Upper lobe of left lung (tissue), 6 donors: ENCODE data around the gene PARK7. TPM values are rescaled to one million over a fixed set of nuclear protein-coding genes. Genes with fewer than 3 reads are reported as not detected.
"Not testable (repeated sequence)": the region's sequence is repeated elsewhere in the genome, so short reads cannot be mapped to it uniquely, and the experiment has no call there.

ENCODE experiments used
- ATAC-seq, 2 donors: fragments of 200-7000 bp; cut with Tn5 transposase; one replicate each; pipeline ENCODE4 v1.9.1; 2022; ENCODE audit warnings: mild to moderate bottlenecking in 2 of 2, moderate library complexity in 2 of 2; ENCODE audit not compliant: low FRiP score in 2 of 2
- DNase-seq, 2 donors: peaks; one replicate each; pipeline ENCODE4 v3.0.0-alpha.2; 2019 to 2020
- H3K27ac ChIP-seq, 4 donors: fragments of 200-600 bp; sonication (generic); one replicate each; pipeline ENCODE4 v1.5.1; 2016 to 2019
- H3K27me3 ChIP-seq, 4 donors: fragments of 200-600 bp; sonication (generic); one replicate each; pipeline ENCODE4 v1.5.1; 2017 to 2019
- H3K36me3 ChIP-seq, 4 donors: fragments of 200-600 bp; sonication (generic); one replicate each; pipeline ENCODE4 v1.5.1; 2016 to 2019
- H3K4me1 ChIP-seq, 4 donors: fragments of 200-600 bp; sonication (generic); one replicate each; pipeline ENCODE4 v1.5.1; 2018 to 2019
- H3K4me3 ChIP-seq, 4 donors: fragments of 200-600 bp; sonication (generic); one replicate each; pipeline ENCODE4 v1.5.1; 2017 to 2019; ENCODE audit warnings: mild to moderate bottlenecking in 2 of 4, moderate library complexity in 1 of 4
- H3K9me3 ChIP-seq, 4 donors: fragments of 200-600 bp; sonication (generic); one replicate each; pipeline ENCODE4 v1.5.1; 2018 to 2019
- EP300 ChIP-seq, 4 donors: sonication (generic); formaldehyde crosslinking; IDR thresholded peaks; one replicate each; pipeline ENCODE4 v1.5.1; 2017; ENCODE audit warnings: antibody characterized with exemption in 4 of 4, control low read depth in 2 of 4
- POLR2A ChIP-seq, 4 donors: fragments of 450-650 bp; IDR thresholded peaks; one replicate each; pipeline ENCODE4 v1.5.1; 2016 to 2017; ENCODE audit warnings: antibody characterized with exemption in 4 of 4, mild to moderate bottlenecking in 2 of 4
- POLR2AphosphoS5 ChIP-seq, 2 donors: sonication (generic); formaldehyde crosslinking; IDR thresholded peaks; one replicate each; pipeline ENCODE4 v1.5.1; 2017; ENCODE audit warnings: antibody characterized with exemption in 2 of 2
- WGBS, 2 donors: methylation state at CpG; one replicate each; pipeline ENCODE4 v1.1.5; 2017 to 2018; 5-methylcytosine and 5-hydroxymethylcytosine counted together
- total RNA-seq, 6 donors: library from RNA; depleted of rRNA in 4 of 6; stranded (reverse); fragments of >200 nt in 4 of 6; gene quantifications; one replicate each; pipeline versions ENCODE4 v1.1.0 to v1.2.1, GENCODE V29; 2016 to 2021
- TF ChIP-seq, protein P1 (sequence below), 6 experiments: fragments of 450-650 bp in 4 of 6; fragments of 200-600 bp in 2 of 6; sonication (generic) in 2 of 6; IDR thresholded peaks; one replicate each; pipeline ENCODE4 v1.5.1; 2016 to 2019; ENCODE audit warnings: antibody characterized with exemption in 6 of 6
- donor health status: DM: no; HTN: no; CAD: no; lungs with moderate emphysema.
- donor health status: DM: no; HTN: yes; CAD: no; lungs with severe emphysema.

Gene PARK7
- total RNA-seq, 6 donors from 2014 or later, result 52.4 to 217 (median 130) TPM

DNA sequence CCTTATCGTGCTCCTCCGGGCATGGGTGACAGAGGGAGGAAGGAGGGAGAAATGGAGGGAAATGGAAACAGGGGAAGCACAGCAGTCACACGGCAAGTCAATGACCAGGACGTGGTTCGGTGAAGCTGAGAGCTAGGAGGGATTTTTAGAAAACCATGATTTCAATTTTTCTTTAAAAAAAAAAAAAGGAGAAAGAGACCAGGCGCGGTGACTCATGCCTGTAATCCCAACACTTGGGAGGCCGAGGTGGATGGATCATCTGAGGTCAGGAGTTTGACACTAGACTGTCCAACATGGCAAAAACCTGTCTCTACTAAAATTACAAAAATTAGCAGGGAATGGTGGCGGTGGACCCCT, 20.1 kb upstream of the PARK7 start:
- Histone ChIP-seq H3K4me1 (peaks cover 15 to 30% (median 23%) of the 10 kb centered on the region in 4 donors), H3K27me3 (no peaks in the 10 kb centered on the region), H3K9me3 (no peaks in the 10 kb centered on the region), H3K27ac (no peak overlapping the region), H3K36me3 (no peaks in the 10 kb centered on the region), H3K4me3 (no peak overlapping the region)
- 64 to 75% methylated on average over 9 of the region's 9 CpGs for WGBS, 2 donors
- TF ChIP-seq, protein P1, sequence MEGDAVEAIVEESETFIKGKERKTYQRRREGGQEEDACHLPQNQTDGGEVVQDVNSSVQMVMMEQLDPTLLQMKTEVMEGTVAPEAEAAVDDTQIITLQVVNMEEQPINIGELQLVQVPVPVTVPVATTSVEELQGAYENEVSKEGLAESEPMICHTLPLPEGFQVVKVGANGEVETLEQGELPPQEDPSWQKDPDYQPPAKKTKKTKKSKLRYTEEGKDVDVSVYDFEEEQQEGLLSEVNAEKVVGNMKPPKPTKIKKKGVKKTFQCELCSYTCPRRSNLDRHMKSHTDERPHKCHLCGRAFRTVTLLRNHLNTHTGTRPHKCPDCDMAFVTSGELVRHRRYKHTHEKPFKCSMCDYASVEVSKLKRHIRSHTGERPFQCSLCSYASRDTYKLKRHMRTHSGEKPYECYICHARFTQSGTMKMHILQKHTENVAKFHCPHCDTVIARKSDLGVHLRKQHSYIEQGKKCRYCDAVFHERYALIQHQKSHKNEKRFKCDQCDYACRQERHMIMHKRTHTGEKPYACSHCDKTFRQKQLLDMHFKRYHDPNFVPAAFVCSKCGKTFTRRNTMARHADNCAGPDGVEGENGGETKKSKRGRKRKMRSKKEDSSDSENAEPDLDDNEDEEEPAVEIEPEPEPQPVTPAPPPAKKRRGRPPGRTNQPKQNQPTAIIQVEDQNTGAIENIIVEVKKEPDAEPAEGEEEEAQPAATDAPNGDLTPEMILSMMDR (IDR thresholded peaks at IDR 0.05), result no peak
- TF ChIP-seq POLR2AphosphoS5 (IDR thresholded peaks at IDR 0.05), result no peak
- TF ChIP-seq POLR2A (IDR thresholded peaks at IDR 0.05), result no peak
- no peak for TF ChIP-seq EP300 (IDR thresholded peaks at IDR 0.05)
- peak in 1 of 2 donors; percentile 64 for ATAC-seq
- no peak for DNase-seq

DNA sequence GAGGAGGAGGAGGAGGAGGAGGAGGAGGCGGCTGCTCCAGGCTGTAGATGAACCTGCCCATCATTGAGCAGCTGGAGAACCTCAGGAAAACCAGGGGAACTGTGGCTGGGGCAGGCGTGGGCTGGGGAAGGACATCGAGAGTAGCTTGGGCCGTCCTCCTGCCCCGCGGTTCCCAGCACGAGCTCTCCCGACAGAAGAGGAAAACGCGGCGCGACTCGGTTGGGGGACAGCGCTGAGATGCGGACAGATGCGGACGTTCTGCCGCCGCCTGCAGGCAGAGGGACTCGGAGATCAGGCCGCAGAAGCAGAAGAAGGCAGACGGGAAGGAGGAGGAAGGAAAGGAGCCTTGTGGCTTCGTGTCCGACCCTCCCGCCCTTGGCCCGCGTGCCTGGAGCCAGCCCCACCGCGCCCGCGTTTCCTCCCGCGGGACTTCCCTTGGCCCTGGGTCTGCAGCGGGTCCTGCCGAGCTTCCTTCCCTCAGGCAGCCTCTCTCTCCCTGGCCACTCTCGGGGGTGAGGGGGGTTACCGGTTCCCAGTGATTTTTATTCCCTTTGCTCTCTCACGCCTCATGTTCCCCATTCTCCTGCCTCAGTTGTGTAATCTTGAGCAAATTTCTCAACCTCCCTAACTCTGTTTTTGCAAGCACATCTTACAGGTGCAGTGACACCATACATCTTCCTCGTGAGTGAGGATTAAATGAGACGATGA, 19.1 kb upstream of the PARK7 start:
- DNase-seq (peak; percentile 64 to 87), ATAC-seq (peak; percentile 72 to 90)
- no peaks in the 10 kb centered on the region for H3K36me3 ChIP-seq
- H3K4me1 ChIP-seq, result peaks cover 15 to 30% (median 23%) of the 10 kb centered on the region in 4 donors
- WGBS, 2 donors, result 8 to 10% methylated on average over 40 of the region's 40 CpGs
- peak overlapping the region; percentile 63 to 81 (median 74) for H3K27ac ChIP-seq
- TF ChIP-seq, protein P1 (IDR thresholded peaks at IDR 0.05), result peak in 3 of 6 experiments; percentile 20 to 31 (median 31)
- TF ChIP-seq EP300 (IDR thresholded peaks at IDR 0.05), result no peak
- TF ChIP-seq POLR2AphosphoS5 (IDR thresholded peaks at IDR 0.05), result peak in 1 of 2 donors; percentile 13
- TF ChIP-seq POLR2A (IDR thresholded peaks at IDR 0.05), result peak in 1 of 4 donors; percentile 8
- no peaks in the 10 kb centered on the region for H3K27me3 ChIP-seq
- H3K9me3 ChIP-seq, result no peaks in the 10 kb centered on the region
- H3K4me3 ChIP-seq, result peak overlapping the region in 3 of 4 donors; percentile 19 to 35 (median 35)

DNA sequence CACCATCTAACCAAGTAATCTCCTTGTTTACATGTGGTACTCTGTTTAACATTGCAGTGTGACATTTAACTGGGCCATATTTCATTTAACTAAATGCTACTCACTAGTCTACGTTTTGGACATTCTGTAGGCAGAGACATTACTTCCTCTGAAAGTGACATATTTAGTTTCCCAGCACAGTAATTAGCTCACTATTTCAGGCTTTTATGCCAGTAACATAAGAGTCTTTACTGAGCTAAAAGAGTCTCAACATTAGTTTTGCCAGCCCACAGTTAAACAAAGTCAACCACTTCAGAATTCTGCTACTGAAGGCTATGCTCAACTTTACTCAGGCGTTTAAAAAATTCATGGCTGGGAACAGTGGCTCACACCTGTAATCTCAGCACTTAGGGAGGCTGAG, 18.3 kb upstream of the PARK7 start:
- no peaks in the 10 kb centered on the region for H3K27me3 ChIP-seq
- H3K36me3 ChIP-seq, result no peaks in the 10 kb centered on the region
- H3K4me1 ChIP-seq, result peaks cover 15 to 30% (median 23%) of the 10 kb centered on the region in 4 donors
- peak in 1 of 2 donors; percentile 16 for ATAC-seq
- DNase-seq, result no peak
- peak overlapping the region in 3 of 4 donors; percentile 69 to 81 (median 78) for H3K27ac ChIP-seq
- no peaks in the 10 kb centered on the region for H3K9me3 ChIP-seq
- 41 to 57% methylated on average over 2 of the region's 2 CpGs for WGBS, 2 donors
- TF ChIP-seq POLR2AphosphoS5 (IDR thresholded peaks at IDR 0.05) (no peak), EP300 (IDR thresholded peaks at IDR 0.05) (no peak), POLR2A (IDR thresholded peaks at IDR 0.05) (no peak)
- TF ChIP-seq, protein P1 (IDR thresholded peaks at IDR 0.05), result no peak
- no peak overlapping the region for H3K4me3 ChIP-seq

DNA sequence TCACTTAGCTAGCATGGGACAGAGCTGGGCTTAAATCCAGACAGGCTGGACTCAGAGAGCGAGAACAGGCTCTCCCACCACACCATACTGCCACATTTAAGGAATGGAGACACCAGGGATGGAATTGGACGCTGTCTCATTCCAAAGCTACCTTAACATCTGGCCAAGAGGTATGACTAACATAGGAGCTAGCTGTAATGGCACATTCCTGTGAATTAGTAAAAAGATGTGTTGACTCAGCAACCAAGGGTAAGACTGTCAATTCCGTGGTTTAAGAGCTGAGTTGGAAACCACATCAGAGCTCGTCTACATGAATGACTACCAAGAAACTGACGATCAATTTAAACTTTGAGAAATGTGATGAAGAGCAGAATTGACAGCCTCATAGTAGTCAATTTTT, 12.6 kb upstream of the PARK7 start:
- Histone ChIP-seq H3K27me3 (no peaks in the 10 kb centered on the region), H3K9me3 (no peaks in the 10 kb centered on the region), H3K4me3 (no peak overlapping the region), H3K27ac (no peak overlapping the region), H3K4me1 (no peaks in the 10 kb centered on the region), H3K36me3 (no peaks in the 10 kb centered on the region)
- 70 to 83% methylated on average over 5 of the region's 5 CpGs for WGBS, 2 donors
- DNase-seq (no peak), ATAC-seq (no peak)
- TF ChIP-seq POLR2A (IDR thresholded peaks at IDR 0.05) (no peak), POLR2AphosphoS5 (IDR thresholded peaks at IDR 0.05) (no peak), EP300 (IDR thresholded peaks at IDR 0.05) (no peak)
- TF ChIP-seq, protein P1 (IDR thresholded peaks at IDR 0.05), result no peak

DNA sequence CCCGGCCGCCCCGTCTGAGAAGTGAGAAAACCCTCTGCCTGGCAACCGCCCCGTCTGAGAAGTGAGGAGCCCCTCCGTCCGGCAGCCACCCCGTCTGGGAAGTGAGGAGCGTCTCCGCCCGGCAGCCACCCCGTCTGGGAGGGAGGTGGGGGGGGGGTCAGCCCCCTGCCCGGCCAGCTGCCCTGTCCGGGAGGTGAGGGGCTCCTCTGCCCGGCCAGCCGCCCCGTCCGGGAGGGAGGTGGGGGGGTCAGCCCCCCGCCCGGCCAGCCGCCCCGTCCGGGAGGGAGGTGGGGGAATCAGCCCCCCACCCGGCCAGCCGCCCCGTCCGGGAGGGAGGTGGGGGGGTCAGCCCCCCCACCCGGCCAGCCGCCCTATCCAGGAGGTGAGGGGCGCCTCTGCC, 8.7 kb upstream of the PARK7 start:
- WGBS, 2 donors, result no CpG with 5 or more reads among the region's 30 CpGs
- H3K27me3 ChIP-seq, H3K36me3 ChIP-seq, ATAC-seq, H3K27ac ChIP-seq, H3K4me1 ChIP-seq, H3K4me3 ChIP-seq, H3K9me3 ChIP-seq: not testable (repeated sequence)
- DNase-seq, result peak in 1 of 2 donors; percentile 54
